ENCODE results near the gene FAM72B.
"Not testable (repeated sequence)": the region's sequence is repeated elsewhere in the genome, so short reads cannot be mapped to it uniquely, and the experiment has no call there.

- TF ChIP-seq, protein P1, sequence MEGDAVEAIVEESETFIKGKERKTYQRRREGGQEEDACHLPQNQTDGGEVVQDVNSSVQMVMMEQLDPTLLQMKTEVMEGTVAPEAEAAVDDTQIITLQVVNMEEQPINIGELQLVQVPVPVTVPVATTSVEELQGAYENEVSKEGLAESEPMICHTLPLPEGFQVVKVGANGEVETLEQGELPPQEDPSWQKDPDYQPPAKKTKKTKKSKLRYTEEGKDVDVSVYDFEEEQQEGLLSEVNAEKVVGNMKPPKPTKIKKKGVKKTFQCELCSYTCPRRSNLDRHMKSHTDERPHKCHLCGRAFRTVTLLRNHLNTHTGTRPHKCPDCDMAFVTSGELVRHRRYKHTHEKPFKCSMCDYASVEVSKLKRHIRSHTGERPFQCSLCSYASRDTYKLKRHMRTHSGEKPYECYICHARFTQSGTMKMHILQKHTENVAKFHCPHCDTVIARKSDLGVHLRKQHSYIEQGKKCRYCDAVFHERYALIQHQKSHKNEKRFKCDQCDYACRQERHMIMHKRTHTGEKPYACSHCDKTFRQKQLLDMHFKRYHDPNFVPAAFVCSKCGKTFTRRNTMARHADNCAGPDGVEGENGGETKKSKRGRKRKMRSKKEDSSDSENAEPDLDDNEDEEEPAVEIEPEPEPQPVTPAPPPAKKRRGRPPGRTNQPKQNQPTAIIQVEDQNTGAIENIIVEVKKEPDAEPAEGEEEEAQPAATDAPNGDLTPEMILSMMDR (IDR thresholded peaks at IDR 0.05; ENCODE audit: insufficient read depth, low read length, poor library complexity, severe bottlenecking), result not testable (repeated sequence)
- not testable (repeated sequence) for TF ChIP-seq EZH2phosphoT487 (conservative IDR thresholded peaks at IDR 0.05; ENCODE audit: low read length)
Measured at GRCh38 chr1:121183867-121184266, 273 bp downstream of the FAM72B start.
